Measurements from ENCODE around the gene SHQ1. TPM values are rescaled to one million over a fixed set of nuclear protein-coding genes. Genes with fewer than 3 reads are reported as not detected.

The SHQ1 gene
- total RNA-seq, 1 donor from 2014 or later: 18.8 TPM

DNA sequence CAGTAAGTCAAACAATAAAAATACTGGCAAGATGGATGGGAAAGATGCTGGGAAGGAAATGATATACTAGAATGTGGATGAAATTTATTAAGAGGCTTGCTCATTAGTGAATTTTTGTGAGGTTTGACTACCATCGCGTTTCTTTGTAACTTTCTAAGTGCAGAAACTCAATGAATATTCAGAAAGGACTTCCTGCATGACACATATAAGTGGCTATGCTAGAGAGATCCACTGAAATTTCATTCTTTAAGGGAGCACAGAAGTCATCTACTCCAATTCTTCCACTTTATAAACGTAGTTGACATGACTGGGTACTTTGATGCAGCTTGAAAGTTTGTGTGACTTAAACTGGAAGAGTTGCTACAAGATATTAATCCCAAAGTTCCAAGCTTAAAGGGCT is 88.0 kb downstream of the SHQ1 start:
- TF ChIP-seq, protein P1, sequence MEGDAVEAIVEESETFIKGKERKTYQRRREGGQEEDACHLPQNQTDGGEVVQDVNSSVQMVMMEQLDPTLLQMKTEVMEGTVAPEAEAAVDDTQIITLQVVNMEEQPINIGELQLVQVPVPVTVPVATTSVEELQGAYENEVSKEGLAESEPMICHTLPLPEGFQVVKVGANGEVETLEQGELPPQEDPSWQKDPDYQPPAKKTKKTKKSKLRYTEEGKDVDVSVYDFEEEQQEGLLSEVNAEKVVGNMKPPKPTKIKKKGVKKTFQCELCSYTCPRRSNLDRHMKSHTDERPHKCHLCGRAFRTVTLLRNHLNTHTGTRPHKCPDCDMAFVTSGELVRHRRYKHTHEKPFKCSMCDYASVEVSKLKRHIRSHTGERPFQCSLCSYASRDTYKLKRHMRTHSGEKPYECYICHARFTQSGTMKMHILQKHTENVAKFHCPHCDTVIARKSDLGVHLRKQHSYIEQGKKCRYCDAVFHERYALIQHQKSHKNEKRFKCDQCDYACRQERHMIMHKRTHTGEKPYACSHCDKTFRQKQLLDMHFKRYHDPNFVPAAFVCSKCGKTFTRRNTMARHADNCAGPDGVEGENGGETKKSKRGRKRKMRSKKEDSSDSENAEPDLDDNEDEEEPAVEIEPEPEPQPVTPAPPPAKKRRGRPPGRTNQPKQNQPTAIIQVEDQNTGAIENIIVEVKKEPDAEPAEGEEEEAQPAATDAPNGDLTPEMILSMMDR (IDR thresholded peaks at IDR 0.05; ENCODE audit: borderline replicate concordance): no peak
- no peak overlapping the region for H3K4me3 ChIP-seq
- DNase-seq: no peak
- no peaks in the 10 kb centered on the region for H3K27me3 ChIP-seq (ENCODE audit: low read depth)
- no peak overlapping the region for H3K27ac ChIP-seq (replicated peaks)
- peaks cover 11% of the 10 kb centered on the region for H3K4me1 ChIP-seq
- peaks cover 4% of the 10 kb centered on the region for H3K36me3 ChIP-seq
- H3K9me3 ChIP-seq (replicated peaks): no peaks in the 10 kb centered on the region
- intact Hi-C loops (cut with micrococcal nuclease): no loop called here

DNA sequence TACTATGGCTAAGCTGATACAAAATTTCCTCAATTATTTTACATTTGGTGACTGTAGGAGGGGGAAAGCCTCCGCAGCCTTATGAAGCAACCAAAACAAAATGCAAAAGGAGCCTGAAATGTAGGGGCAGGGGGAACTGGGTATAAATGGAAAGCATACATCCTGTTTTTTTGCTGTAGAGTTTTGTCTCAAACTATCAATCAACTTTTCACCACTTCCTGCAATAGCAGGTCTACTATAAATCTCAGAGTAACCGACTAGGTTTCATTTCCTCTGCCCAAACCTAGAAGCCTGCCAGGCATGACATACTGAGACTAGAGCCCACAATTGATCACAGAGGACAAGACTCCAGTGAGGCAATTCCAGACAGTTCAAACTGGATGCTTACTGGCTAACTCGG is 91.3 kb downstream of the SHQ1 start:
- Histone ChIP-seq H3K27me3 (ENCODE audit: low read depth) (no peaks in the 10 kb centered on the region), H3K4me1 (no peaks in the 10 kb centered on the region), H3K4me3 (no peak overlapping the region), H3K27ac (replicated peaks) (no peak overlapping the region), H3K36me3 (peaks cover 13% of the 10 kb centered on the region), H3K9me3 (replicated peaks) (no peaks in the 10 kb centered on the region)
- intact Hi-C loops (cut with micrococcal nuclease): no loop called here
- TF ChIP-seq, protein P1 (IDR thresholded peaks at IDR 0.05; ENCODE audit: borderline replicate concordance): no peak
- no peak for DNase-seq

DNA sequence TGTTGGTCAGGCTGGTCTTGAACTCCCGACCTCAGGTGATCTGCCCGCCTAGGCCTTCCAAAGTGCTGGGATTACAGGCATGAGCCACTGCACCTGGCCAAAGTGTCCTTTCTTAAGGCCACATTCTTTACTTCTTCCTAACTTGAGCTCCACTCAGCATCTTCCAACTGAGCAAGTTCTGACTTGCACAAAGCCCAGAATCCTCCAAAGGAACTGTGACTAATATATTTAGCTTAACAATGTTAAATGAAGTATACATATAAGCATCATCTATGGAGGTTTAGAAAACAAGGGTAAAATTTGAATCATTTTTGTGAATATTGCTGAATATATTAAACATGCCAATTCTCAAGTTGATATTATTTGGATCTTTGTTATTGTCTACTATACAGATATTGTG is 93.7 kb downstream of the SHQ1 start:
- no peaks in the 10 kb centered on the region for H3K9me3 ChIP-seq (replicated peaks)
- no peaks in the 10 kb centered on the region for H3K4me1 ChIP-seq
- TF ChIP-seq, protein P1 (IDR thresholded peaks at IDR 0.05; ENCODE audit: borderline replicate concordance): no peak
- H3K27me3 ChIP-seq (ENCODE audit: low read depth): no peaks in the 10 kb centered on the region
- peaks cover 13% of the 10 kb centered on the region for H3K36me3 ChIP-seq
- no peak for DNase-seq
- intact Hi-C loops (cut with micrococcal nuclease): no loop called here
- H3K4me3 ChIP-seq: no peak overlapping the region
- H3K27ac ChIP-seq (replicated peaks): no peak overlapping the region

DNA sequence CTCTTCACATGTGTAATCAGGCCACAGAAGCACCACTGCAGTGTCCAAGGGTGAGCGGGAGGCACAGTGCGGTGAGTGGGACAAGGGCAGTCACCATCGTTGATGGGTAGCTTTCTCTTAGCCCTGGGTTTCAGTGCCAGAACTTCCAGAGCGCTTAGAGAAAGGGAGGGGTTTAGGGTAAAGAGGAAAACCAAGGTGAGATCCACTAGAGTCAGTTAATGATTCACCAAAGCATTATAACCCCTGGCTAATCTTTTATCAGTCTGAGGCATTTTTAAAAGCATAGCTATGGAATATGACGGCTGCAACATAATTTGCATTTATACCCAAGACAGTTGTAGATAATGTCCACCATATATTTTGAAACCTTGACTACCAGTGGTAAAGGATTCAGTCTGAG is 94.8 kb downstream of the SHQ1 start:
- H3K27me3 ChIP-seq (ENCODE audit: low read depth): no peaks in the 10 kb centered on the region
- peaks cover 13% of the 10 kb centered on the region for H3K36me3 ChIP-seq
- no peak for DNase-seq
- no peaks in the 10 kb centered on the region for H3K4me1 ChIP-seq
- no peak overlapping the region for H3K4me3 ChIP-seq
- TF ChIP-seq, protein P1 (IDR thresholded peaks at IDR 0.05; ENCODE audit: borderline replicate concordance): no peak
- H3K27ac ChIP-seq (replicated peaks): no peak overlapping the region
- intact Hi-C loops (cut with micrococcal nuclease): no loop called here
- H3K9me3 ChIP-seq (replicated peaks): no peaks in the 10 kb centered on the region

DNA sequence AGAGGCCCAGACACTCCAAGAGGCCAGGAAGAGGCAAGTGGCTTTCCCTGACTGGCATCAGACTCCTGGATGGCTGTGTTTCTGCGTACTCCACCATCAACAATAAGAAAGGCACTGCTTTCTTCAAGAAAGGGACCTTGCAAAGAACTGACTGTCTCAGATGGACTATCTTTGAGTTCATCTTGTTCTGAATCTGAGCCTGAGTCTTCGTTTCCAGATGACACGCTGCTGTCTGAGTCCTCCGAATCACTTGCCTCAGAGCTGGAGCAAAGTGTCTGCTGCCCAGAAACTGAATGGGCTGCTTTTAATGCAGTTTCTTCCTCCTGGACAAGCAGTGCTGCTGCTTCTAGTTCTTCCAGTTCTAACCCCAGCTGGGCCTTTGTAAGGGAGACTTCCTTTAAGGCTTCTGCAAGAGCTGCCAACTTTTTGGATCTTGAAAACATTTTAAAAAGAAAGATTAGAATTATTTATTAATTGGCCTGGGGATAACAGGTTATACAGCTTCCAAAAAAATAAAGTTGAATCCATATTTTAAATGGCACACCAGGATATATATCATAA is 97.8 kb downstream of the SHQ1 start:
- no peak for DNase-seq
- TF ChIP-seq, protein P1 (IDR thresholded peaks at IDR 0.05; ENCODE audit: borderline replicate concordance): no peak
- no peaks in the 10 kb centered on the region for H3K27me3 ChIP-seq (ENCODE audit: low read depth)
- no peak overlapping the region for H3K4me3 ChIP-seq
- no peaks in the 10 kb centered on the region for H3K9me3 ChIP-seq (replicated peaks)
- H3K4me1 ChIP-seq: no peaks in the 10 kb centered on the region
- intact Hi-C loops (cut with micrococcal nuclease): no loop called here
- peaks cover 10% of the 10 kb centered on the region for H3K36me3 ChIP-seq
- no peak overlapping the region for H3K27ac ChIP-seq (replicated peaks)

Data from left ventricle myocardium inferior (tissue), 1 donor.